GM04503 (cell line): Measurements from ENCODE around the gene ASTN2.

ENCODE experiments used
- DNase-seq: peaks from one replicate; pipeline ENCODE4 v3.0.0-alpha.2; 2012; ENCODE audit warnings: low read depth

The ASTN2 gene

DNA sequence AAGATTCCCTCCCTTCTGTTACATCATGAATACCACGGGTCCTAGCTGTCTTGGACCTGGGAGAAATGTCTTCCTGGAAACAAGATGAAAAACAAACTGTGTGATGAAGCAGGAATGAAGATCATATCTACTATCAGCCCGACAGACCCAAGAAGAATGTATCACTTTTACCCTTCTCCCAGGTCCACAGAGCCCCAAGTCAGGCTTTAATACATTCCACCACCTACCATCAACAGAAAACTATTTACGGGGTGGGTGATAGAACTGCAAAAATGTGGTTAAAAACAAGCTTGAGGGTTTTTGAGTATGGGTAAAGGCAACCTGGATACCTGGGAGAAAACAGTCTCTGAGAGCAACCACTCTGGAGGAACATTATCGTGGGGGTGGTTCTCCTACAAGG lies 400.8 kb downstream of the ASTN2 start:
- DNase-seq, result no peak

DNA sequence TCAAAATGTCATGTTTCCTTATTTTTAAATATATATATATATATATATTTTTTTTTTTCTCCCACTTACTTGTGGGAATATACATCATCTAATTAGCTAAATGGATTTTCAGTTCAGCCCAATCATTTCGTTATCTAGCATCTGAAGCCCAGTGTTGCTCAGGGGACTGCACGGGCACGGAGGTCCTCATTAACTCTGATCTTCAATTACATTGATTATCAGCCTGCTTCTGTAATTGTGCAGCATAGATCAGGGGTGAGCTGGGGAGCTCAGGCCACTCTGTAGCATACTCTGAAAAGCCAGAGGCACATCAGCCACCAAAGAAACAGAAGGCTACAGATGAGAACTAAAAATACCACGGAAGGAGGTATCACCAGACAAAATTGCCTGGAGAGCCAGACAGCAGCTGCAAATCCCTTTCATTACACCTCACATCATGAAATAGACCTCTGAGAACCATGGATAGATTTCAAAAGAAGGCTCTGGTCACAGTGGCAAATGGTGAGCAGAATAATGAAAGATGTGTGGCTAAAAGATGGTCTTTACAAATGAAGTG lies 401.3 kb downstream of the ASTN2 start:
- no peak for DNase-seq

GRCh38 chr9:117010061-117010460 lies 404.8 kb downstream of the ASTN2 start:
- no peak for DNase-seq

- DNase-seq, result no peak
These were observed 406.0 kb downstream of the ASTN2 start for GRCh38 chr9:117008876-117009275.

- no peak for DNase-seq
These were observed 406.4 kb downstream of the ASTN2 start for GRCh38 chr9:117008461-117008860.

DNA sequence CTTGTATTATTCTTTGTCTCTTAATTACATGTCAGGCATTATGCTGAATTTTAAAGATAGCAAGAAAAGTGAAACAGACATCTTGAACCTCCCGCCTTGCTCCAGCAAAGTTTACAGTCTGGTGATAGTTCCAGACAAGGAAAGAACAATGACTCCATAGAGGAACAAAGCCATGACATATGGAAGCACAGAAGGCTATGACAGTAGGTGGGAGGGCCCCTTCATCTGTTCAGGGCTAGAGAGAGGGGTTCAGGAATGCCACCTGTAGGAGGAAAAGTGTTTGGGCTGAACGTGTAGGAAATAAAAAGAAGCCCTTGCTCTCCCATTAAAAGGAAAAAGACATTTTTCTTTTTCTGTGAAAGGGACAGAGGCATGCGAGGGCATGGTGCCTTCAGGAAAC lies 412.2 kb downstream of the ASTN2 start:
- no peak for DNase-seq

DNA sequence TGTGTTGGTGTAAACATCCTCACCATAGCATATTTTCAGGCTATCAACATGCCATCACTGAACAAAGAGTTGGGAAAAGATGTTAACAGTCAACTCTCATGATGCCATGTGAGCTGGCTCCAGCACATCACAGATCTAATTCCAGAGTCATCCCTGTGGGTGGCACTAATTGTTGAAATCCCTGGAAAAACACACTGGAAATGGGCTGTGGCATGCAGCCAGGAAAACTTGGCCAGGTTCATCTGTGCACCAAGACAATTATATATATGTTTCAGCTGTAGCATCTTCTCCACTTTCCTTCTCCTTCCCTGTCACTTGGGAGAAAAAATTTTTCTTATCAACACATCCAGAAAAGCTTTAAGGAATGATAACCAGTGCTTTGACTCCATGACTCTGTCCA lies 414.0 kb downstream of the ASTN2 start:
- no peak for DNase-seq

- DNase-seq, result no peak
These were observed 414.6 kb downstream of the ASTN2 start for GRCh38 chr9:117000196-117000723.

GRCh38 chr9:116998305-116998704 lies 416.6 kb downstream of the ASTN2 start:
- DNase-seq, result no peak

GRCh38 chr9:116992865-116993264 lies 422.0 kb downstream of the ASTN2 start:
- no peak for DNase-seq

GRCh38 chr9:116991051-116991450 lies 423.8 kb downstream of the ASTN2 start:
- no peak for DNase-seq

DNA sequence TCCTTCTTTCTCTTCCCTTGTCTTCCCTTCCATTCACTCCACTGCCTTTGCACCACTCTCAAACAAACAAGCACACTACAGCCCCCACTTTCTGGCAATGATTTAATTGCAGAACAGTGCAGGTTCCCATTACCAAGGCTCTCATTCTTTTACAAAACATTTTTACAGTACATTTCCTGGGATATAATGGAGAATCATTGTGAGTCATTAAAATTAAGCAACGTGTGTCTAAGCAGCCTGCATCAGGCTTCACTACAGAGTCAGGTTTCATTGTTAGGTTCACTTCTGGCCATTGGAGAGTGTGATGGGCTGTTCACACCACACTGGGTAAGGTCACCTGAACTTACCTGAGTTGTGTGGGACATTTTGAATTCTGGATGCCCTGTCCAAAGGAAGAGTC lies 424.3 kb downstream of the ASTN2 start:
- no peak for DNase-seq

- no peak for DNase-seq
These were observed 427.0 kb downstream of the ASTN2 start for GRCh38 chr9:116987721-116988485.

GRCh38 chr9:116986015-116986414 lies 428.8 kb downstream of the ASTN2 start:
- no peak for DNase-seq

DNA sequence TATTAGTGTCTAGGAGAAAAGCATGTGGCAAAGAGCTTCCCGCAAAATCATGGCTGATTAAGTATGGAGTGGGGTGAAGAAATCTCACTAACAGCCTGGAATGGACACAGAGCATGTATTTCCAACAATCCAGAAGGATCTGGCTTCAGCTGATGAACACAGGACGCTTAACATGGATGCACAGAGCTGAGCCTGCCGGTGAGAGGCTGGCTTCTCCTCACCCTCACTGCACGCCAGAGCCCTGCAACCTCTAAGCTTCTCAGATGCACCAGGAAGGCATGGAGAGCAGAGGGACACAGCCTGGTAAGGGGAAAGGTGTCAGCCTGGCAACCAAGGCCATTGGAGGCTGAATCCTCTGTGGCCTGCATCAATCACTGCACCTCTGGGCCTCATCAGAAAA lies 429.3 kb downstream of the ASTN2 start:
- no peak for DNase-seq

DNA sequence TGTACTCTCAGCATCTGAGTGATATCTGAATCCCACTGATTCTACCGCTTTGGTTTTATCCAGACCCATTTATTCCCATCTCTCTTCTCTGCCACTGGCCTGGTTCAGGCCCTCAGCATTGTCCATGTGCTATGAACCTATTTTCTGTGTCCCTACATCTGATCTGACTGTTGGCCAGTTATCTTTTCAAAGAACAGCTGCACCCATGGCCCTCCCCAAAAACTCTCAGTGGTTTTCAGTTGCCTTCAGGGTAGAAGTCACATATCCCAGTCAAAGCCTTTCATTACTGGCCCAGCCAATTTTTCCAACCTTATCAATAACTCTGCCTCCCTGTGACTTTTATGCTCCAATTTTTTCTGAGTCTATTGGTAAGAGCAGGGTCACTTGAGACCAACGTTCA lies 430.7 kb downstream of the ASTN2 start:
- no peak for DNase-seq

- no peak for DNase-seq
These were observed 434.2 kb downstream of the ASTN2 start for GRCh38 chr9:116980582-116981120.

- no peak for DNase-seq
These were observed 435.4 kb downstream of the ASTN2 start for GRCh38 chr9:116979456-116979855.

DNA sequence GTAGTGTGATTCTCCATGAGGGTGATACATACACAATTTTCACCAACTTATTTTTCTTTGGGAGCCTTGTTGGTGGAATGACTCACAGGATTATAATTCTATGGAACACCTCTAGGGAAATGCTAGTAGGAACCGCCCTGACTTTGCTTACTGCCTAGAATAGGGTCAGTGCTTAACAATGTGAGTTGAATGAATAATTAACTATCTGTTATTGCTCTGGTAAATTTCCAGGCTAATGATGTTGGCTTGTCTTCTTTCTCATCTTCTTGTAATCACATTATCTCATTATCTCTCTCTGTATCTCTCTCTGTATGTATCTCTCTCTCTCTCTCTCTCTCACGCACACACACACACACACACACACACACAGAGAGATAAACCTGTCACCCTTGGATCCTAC lies 436.7 kb downstream of the ASTN2 start:
- DNase-seq, result no peak

DNA sequence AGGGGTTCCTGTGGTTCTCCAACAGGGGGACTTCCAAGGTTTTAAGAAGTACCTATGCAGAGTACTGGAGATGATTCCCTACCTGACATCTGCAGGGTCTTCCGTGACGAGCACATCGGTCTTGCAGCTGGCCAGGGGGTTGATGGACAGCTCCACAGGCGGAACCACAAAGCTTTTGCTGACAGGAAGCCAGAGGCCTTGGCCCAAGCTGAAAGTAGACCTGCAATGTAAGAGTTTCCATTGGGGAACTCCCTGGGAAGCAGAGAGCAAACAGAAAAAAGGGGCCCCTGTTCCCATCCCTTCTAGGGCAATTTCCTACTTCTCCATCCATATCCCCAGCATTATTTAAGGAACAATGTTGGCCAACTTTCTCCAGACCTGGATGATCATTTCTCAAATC lies 439.7 kb downstream of the ASTN2 start:
- no peak for DNase-seq

DNA sequence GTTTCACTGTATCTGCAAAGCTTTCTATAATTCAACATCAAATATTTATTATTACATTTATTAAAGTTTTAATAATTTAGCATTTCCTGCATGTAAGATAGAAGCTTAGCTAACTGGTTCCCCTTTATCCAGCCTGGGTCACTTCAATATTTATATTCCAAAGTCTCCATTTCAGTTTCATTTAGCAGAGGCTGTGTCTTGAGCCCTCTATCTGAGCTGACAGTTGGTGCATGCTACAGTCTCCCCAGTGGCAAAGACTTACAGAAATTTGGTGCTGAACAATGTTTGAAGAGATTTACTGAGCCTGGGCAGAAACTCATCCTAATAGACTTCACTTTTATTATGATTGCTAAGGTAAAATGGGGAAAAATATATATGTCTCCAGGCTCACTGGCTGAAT lies 448.7 kb downstream of the ASTN2 start:
- DNase-seq, result no peak

GRCh38 chr9:116964258-116964657 lies 450.6 kb downstream of the ASTN2 start:
- no peak for DNase-seq

GRCh38 chr9:116959809-116960208 lies 455.0 kb downstream of the ASTN2 start:
- DNase-seq, result no peak

DNA sequence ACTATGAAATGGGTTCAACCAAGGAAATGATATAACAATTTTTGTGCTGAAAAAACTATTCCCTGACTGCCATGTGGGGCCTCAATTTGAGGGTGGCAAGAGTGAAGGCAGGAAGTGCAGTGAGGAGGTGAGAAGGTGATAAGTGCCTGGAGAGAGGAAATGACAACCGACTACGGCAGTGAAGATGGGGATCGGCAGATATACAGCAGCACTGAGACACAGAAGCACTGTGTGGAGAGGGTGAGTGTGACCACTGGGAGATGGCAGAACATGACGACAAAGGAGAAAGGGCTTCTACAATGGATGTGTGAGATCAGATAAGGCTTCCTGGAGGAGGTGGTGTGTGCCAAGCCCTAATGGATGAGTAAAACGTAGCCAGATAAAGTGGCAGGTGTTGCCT lies 456.0 kb downstream of the ASTN2 start:
- no peak for DNase-seq
